Natural killer cell (primary cell): Measurements from ENCODE around the gene LRRC27. TPM values are rescaled to one million over a fixed set of nuclear protein-coding genes. Genes with fewer than 3 reads are reported as not detected.

Source experiments
- ATAC-seq, 3 donors: fragments of 150-1000 bp in 2 of 3; fragments of 200-7000 bp in 1 of 3; cut with Tn5 transposase; 1 replicate in 1 of 3; 2 replicates in 2 of 3; pipeline ENCODE4 v1.10.0; 2021; ENCODE audit warnings: mild to moderate bottlenecking in 2 of 3, moderate library complexity in 2 of 3
- DNase-seq, 2 donors: peaks; one replicate each; pipeline versions ENCODE4 v3.0.0 to v3.0.0-alpha.2; 2013 to 2021; ENCODE audit warnings: mixed read lengths in 1 of 2
- H3K27ac ChIP-seq: one replicate; pipeline ENCODE4 v1.5.1; 2013; ENCODE audit warnings: mild to moderate bottlenecking, low read length
- H3K27me3 ChIP-seq: one replicate; pipeline ENCODE4 v1.6.1; 2013; ENCODE audit warnings: low read length; ENCODE audit not compliant: control insufficient read depth, insufficient read depth
- H3K36me3 ChIP-seq: one replicate; pipeline ENCODE4 v1.6.1; 2013; ENCODE audit warnings: low read length; ENCODE audit not compliant: control insufficient read depth, insufficient read depth
- H3K4me1 ChIP-seq: one replicate; pipeline ENCODE4 v1.6.1; 2013; ENCODE audit warnings: low read length; ENCODE audit not compliant: control insufficient read depth, insufficient read depth
- H3K4me3 ChIP-seq: one replicate; pipeline ENCODE4 v1.5.1; 2013; ENCODE audit warnings: low read length
- H3K9me3 ChIP-seq: one replicate; pipeline ENCODE4 v1.6.1; 2013; ENCODE audit warnings: low read length; ENCODE audit not compliant: control insufficient read depth, insufficient read depth
- H3K27ac Mint-ChIP-seq, 2 donors: one replicate each; pipeline ENCODE4 v1.8.0; 2022; ENCODE audit warnings: mild to moderate bottlenecking in 2 of 2, mixed read lengths in 2 of 2, moderate library complexity in 1 of 2
- H3K27me3 Mint-ChIP-seq, 2 donors: one replicate each; pipeline ENCODE4 v1.8.0; 2022; ENCODE audit warnings: low read depth in 2 of 2, mixed read lengths in 2 of 2
- H3K36me3 Mint-ChIP-seq: one replicate; pipeline ENCODE4 v1.8.0; 2022; ENCODE audit warnings: mixed read lengths
- H3K4me1 Mint-ChIP-seq, 2 donors: one replicate each; pipeline ENCODE4 v1.8.0; 2022; ENCODE audit warnings: mixed read lengths in 2 of 2
- H3K4me3 Mint-ChIP-seq: one replicate; pipeline ENCODE4 v1.8.0; 2022; ENCODE audit warnings: mild to moderate bottlenecking, moderate library complexity, mixed read lengths
- H3K9me3 Mint-ChIP-seq, 2 donors: one replicate each; pipeline ENCODE4 v1.8.0; 2022; ENCODE audit warnings: mixed read lengths in 2 of 2
- WGBS: methylation state at CpG from one replicate; pipeline ENCODE4 v1.1.7; 2013; ENCODE audit warnings: missing lambda C conversion rate; ENCODE audit not compliant: insufficient coverage; 5-methylcytosine and 5-hydroxymethylcytosine counted together
- intact Hi-C: fragments of 100-400 bp; cut with micrococcal nuclease; formaldehyde crosslinking; loops from one replicate; pipeline ENCODE4 v1.14.2; 2022
- total RNA-seq, 4 donors: library from RNA; stranded (reverse); fragments of 120-200 nt in 1 of 4; gene quantifications; one replicate each; pipeline versions ENCODE4 v1.2.3 to v1.2.4, GENCODE V29; 2013 to 2022
- TF ChIP-seq, protein P1 (sequence below): fragments of 200-600 bp; IDR thresholded peaks from one replicate; pipeline ENCODE4 v1.8.0; 2022; ENCODE audit warnings: antibody characterized with exemption

LRRC27 gene
- total RNA-seq, 3 donors from 2014 or later (not counting 1 experiment from before 2014, with no cell fraction given), result 8.1 to 22.5 (median 9.9) TPM

DNA sequence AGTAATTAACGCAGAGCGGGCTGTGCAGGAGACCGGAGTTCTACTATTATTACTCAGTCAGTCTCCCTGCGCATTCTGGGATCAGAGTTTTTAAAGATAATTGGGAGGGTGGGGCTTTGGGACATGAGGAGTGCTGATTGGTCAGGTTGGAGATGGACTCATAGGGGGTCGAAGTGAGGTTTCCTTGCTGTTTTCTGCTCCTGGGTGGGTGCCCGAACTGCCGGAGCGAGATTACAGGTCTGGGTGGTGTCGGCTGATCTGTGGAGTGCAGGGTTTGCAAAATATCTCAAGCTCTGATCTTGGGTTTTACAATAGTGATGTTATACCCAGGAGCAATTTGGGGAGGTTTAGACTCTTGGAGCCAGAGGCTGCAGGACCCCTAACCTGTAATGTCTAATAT lies 3.9 kb upstream of the LRRC27 start:
- peaks cover 53 to 68% of the 10 kb centered on the region in 2 donors for H3K4me1 Mint-ChIP-seq
- H3K27ac Mint-ChIP-seq, result peak overlapping the region; percentile 38 to 96
- H3K4me3 Mint-ChIP-seq, result peak overlapping the region; percentile 25
- no peak overlapping the region for H3K4me3 ChIP-seq
- intact Hi-C loops, result no loop called here
- no peaks in the 10 kb centered on the region for H3K9me3 ChIP-seq
- TF ChIP-seq, protein P1, sequence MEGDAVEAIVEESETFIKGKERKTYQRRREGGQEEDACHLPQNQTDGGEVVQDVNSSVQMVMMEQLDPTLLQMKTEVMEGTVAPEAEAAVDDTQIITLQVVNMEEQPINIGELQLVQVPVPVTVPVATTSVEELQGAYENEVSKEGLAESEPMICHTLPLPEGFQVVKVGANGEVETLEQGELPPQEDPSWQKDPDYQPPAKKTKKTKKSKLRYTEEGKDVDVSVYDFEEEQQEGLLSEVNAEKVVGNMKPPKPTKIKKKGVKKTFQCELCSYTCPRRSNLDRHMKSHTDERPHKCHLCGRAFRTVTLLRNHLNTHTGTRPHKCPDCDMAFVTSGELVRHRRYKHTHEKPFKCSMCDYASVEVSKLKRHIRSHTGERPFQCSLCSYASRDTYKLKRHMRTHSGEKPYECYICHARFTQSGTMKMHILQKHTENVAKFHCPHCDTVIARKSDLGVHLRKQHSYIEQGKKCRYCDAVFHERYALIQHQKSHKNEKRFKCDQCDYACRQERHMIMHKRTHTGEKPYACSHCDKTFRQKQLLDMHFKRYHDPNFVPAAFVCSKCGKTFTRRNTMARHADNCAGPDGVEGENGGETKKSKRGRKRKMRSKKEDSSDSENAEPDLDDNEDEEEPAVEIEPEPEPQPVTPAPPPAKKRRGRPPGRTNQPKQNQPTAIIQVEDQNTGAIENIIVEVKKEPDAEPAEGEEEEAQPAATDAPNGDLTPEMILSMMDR, result no peak
- no peaks in the 10 kb centered on the region for H3K9me3 Mint-ChIP-seq
- ATAC-seq (no peak), DNase-seq (no peak)
- H3K27ac ChIP-seq, result no peak overlapping the region
- no peaks in the 10 kb centered on the region for H3K36me3 Mint-ChIP-seq
- no peaks in the 10 kb centered on the region for H3K27me3 ChIP-seq
- peaks cover 34% of the 10 kb centered on the region for H3K4me1 ChIP-seq
- H3K27me3 Mint-ChIP-seq, result peaks cover 0 to 2% of the 10 kb centered on the region in 2 donors
- 96% methylated on average over 9 of the region's 9 CpGs for WGBS
- H3K36me3 ChIP-seq, result no peaks in the 10 kb centered on the region

DNA sequence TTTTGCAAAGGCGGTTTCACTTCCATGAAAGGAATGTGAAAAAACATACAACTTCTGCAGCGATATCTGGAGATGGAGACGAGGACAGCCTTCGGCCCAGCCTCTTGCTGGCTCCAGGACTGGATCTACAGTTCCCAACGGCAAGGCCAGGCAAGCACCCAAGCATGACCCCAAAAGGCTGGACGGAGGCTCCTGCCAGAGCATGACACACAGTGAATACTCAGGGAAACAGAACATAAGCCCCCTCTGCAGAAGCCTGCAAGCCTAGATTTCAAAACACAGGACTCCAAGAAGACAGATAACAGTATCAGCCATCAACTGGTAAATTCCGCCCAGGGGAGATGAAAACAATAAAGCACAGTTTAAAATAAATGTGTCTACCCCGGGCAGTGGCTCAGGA lies 3.3 kb upstream of the LRRC27 start:
- peaks cover 34% of the 10 kb centered on the region for H3K4me1 ChIP-seq
- peak overlapping the region; percentile 25 for H3K4me3 Mint-ChIP-seq
- H3K27me3 Mint-ChIP-seq, result peaks cover 0 to 2% of the 10 kb centered on the region in 2 donors
- no peaks in the 10 kb centered on the region for H3K9me3 ChIP-seq
- peak overlapping the region; percentile 73 to 96 for H3K27ac Mint-ChIP-seq
- no peaks in the 10 kb centered on the region for H3K36me3 ChIP-seq
- no peak overlapping the region for H3K4me3 ChIP-seq
- DNase-seq (no peak), ATAC-seq (no peak)
- peaks cover 53 to 68% of the 10 kb centered on the region in 2 donors for H3K4me1 Mint-ChIP-seq
- no peaks in the 10 kb centered on the region for H3K36me3 Mint-ChIP-seq
- TF ChIP-seq, protein P1, result no peak
- no peaks in the 10 kb centered on the region for H3K27me3 ChIP-seq
- WGBS, result 95% methylated on average over 8 of the region's 8 CpGs
- no peaks in the 10 kb centered on the region for H3K9me3 Mint-ChIP-seq
- H3K27ac ChIP-seq, result no peak overlapping the region
- intact Hi-C loops, result no loop called here

DNA sequence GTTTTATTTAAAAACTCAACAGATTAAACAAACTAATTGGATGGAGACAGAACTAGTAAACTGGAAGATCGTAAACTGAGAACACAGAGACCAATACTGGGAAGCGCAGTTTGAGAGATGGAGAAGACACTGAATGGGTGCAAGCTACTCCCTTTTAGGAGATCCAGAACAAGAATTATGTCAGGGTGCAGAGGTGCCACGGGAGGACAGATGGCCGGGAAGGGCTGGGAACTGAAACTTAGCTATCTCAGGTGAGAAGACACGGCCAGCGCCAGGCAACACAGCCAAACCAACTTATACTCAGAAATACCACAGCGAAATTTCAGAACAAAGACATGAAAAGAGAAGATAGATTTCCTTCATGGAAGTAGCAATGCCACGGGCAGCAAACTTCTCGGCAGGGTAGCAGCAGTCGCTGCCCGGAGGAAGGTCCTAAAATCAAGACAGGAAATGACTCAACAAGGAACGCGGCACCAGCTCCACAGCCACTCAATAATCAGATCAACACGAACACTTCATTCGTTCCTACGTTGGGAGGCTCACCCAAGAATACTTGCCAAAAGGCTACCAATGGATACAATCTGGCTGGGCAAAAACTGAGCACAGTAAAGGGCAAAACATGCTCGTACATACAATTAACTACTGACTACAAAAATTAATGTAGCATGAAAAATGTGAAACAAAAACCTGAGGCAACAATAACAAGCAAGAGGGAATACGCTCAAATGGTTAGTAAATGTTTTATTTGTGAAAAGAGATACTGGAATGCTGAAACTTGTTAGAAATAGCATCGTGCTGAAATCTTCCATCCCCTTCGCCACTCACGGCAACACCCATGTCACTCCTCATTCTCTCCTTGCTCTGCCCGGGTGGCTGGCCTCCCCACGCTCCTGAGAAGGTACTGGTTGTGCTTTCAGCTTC lies 2.2 kb upstream of the LRRC27 start:
- peak in 1 of 3 donors; percentile 10 for ATAC-seq
- H3K27me3 Mint-ChIP-seq, result peaks cover 0 to 2% of the 10 kb centered on the region in 2 donors

More for the DNA sequence above, 2.2 kb upstream of the LRRC27 start:
- Histone ChIP-seq H3K36me3 (no peaks in the 10 kb centered on the region), H3K27ac (peak overlapping the region; percentile 26), H3K4me1 (peaks cover 39% of the 10 kb centered on the region), H3K4me3 (peak overlapping the region; percentile 14), H3K9me3 (no peaks in the 10 kb centered on the region), H3K27me3 (no peaks in the 10 kb centered on the region)
- peak overlapping the region; percentile 91 for H3K4me3 Mint-ChIP-seq
- TF ChIP-seq, protein P1, result no peak
- intact Hi-C loops, result no loop called here
- WGBS, result 17% methylated on average over 18 of the region's 23 CpGs
- H3K27ac Mint-ChIP-seq, result peak overlapping the region; percentile 73 to 96
- H3K9me3 Mint-ChIP-seq, result no peaks in the 10 kb centered on the region
- no peaks in the 10 kb centered on the region for H3K36me3 Mint-ChIP-seq
- peak in 1 of 2 donors; percentile 58 for DNase-seq
- H3K4me1 Mint-ChIP-seq, result peaks cover 53 to 66% of the 10 kb centered on the region in 2 donors
